SK-N-SH (cell line): ENCODE data around the gene NFKBIA.

Source experiments
- ELF1 ChIP-seq: IDR thresholded peaks from 2 replicates; pipeline ENCODE4 v1.4.0; 2012
- EZH2phosphoT487 ChIP-seq: fragments of 200-600 bp; sonication (generic); IDR thresholded peaks from 2 replicates; pipeline ENCODE4 v1.6.1; 2017; ENCODE audit warnings: low read depth, mixed run types, mild to moderate bottlenecking, antibody characterized with exemption, moderate library complexity, borderline replicate concordance
- GABPA ChIP-seq: IDR thresholded peaks from 2 replicates; pipeline ENCODE4 v1.4.0; 2012; ENCODE audit warnings: low read depth, mild to moderate bottlenecking
- MEF2A ChIP-seq: IDR thresholded peaks from 2 replicates; pipeline ENCODE4 v1.4.0; 2012; ENCODE audit warnings: low read depth, borderline replicate concordance
- NFIC ChIP-seq: IDR thresholded peaks from 2 replicates; pipeline ENCODE4 v1.4.0; 2012; ENCODE audit warnings: borderline replicate concordance
- POLR2AphosphoS5 ChIP-seq: IDR thresholded peaks from 2 replicates; pipeline ENCODE4 v1.6.1; 2012; ENCODE audit warnings: low read depth, low read length
- RAD21 ChIP-seq: IDR thresholded peaks from 2 replicates; pipeline ENCODE4 v1.6.1; 2012; ENCODE audit warnings: mild to moderate bottlenecking, low read length
- SMC3 ChIP-seq: IDR thresholded peaks from 2 replicates; pipeline ENCODE4 v1.6.1; 2012; ENCODE audit warnings: low read depth, low read length, improper control_type of control experiment
- TCF12 ChIP-seq: IDR thresholded peaks from 2 replicates; pipeline ENCODE4 v1.4.0; 2012
- USF1 ChIP-seq: IDR thresholded peaks from 2 replicates; pipeline ENCODE4 v1.4.0; 2012; ENCODE audit warnings: low read depth, borderline replicate concordance
- TF ChIP-seq, protein P1 (sequence below): fragments of 200-600 bp; sonication (generic); IDR thresholded peaks from 2 replicates; pipeline ENCODE4 v1.6.1; 2017; ENCODE audit warnings: antibody characterized with exemption, mild to moderate bottlenecking, moderate library complexity
- TF ChIP-seq, protein P2 (sequence below): IDR thresholded peaks from 2 replicates; pipeline ENCODE4 v1.4.0; 2012; ENCODE audit warnings: low read depth
- TF ChIP-seq, protein P3 (sequence below): IDR thresholded peaks from 2 replicates; pipeline ENCODE4 v1.6.1; 2012; ENCODE audit warnings: mild to moderate bottlenecking, low read depth, low read length, moderate library complexity

- no peak for TF ChIP-seq SMC3
- TF ChIP-seq NFIC = no peak
- TF ChIP-seq, protein P1, sequence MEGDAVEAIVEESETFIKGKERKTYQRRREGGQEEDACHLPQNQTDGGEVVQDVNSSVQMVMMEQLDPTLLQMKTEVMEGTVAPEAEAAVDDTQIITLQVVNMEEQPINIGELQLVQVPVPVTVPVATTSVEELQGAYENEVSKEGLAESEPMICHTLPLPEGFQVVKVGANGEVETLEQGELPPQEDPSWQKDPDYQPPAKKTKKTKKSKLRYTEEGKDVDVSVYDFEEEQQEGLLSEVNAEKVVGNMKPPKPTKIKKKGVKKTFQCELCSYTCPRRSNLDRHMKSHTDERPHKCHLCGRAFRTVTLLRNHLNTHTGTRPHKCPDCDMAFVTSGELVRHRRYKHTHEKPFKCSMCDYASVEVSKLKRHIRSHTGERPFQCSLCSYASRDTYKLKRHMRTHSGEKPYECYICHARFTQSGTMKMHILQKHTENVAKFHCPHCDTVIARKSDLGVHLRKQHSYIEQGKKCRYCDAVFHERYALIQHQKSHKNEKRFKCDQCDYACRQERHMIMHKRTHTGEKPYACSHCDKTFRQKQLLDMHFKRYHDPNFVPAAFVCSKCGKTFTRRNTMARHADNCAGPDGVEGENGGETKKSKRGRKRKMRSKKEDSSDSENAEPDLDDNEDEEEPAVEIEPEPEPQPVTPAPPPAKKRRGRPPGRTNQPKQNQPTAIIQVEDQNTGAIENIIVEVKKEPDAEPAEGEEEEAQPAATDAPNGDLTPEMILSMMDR = no peak
- TF ChIP-seq, protein P2, sequence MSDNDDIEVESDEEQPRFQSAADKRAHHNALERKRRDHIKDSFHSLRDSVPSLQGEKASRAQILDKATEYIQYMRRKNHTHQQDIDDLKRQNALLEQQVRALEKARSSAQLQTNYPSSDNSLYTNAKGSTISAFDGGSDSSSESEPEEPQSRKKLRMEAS = no peak
- no peak for TF ChIP-seq MEF2A
- TF ChIP-seq RAD21 = no peak
- TF ChIP-seq USF1 = no peak
- TF ChIP-seq GABPA = no peak
- TF ChIP-seq, protein P3, sequence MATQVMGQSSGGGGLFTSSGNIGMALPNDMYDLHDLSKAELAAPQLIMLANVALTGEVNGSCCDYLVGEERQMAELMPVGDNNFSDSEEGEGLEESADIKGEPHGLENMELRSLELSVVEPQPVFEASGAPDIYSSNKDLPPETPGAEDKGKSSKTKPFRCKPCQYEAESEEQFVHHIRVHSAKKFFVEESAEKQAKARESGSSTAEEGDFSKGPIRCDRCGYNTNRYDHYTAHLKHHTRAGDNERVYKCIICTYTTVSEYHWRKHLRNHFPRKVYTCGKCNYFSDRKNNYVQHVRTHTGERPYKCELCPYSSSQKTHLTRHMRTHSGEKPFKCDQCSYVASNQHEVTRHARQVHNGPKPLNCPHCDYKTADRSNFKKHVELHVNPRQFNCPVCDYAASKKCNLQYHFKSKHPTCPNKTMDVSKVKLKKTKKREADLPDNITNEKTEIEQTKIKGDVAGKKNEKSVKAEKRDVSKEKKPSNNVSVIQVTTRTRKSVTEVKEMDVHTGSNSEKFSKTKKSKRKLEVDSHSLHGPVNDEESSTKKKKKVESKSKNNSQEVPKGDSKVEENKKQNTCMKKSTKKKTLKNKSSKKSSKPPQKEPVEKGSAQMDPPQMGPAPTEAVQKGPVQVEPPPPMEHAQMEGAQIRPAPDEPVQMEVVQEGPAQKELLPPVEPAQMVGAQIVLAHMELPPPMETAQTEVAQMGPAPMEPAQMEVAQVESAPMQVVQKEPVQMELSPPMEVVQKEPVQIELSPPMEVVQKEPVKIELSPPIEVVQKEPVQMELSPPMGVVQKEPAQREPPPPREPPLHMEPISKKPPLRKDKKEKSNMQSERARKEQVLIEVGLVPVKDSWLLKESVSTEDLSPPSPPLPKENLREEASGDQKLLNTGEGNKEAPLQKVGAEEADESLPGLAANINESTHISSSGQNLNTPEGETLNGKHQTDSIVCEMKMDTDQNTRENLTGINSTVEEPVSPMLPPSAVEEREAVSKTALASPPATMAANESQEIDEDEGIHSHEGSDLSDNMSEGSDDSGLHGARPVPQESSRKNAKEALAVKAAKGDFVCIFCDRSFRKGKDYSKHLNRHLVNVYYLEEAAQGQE = no peak
- no peak for TF ChIP-seq TCF12
- no peak for TF ChIP-seq EZH2phosphoT487
- no peak for TF ChIP-seq ELF1
- no peak for TF ChIP-seq POLR2AphosphoS5
Observed at GRCh38 chr14:35362911-35363374, 41.6 kb downstream of the NFKBIA start.
